Mucosa of descending colon (tissue), 3 donors: ENCODE data around the gene WDR90. TPM values are rescaled to one million over a fixed set of nuclear protein-coding genes. Genes with fewer than 3 reads are reported as not detected.

Experiments used
- ATAC-seq: fragments of 200-7000 bp; cut with Tn5 transposase; one replicate; pipeline ENCODE4 v1.9.1; 2020; ENCODE audit warnings: mild to moderate bottlenecking, moderate library complexity
- DNase-seq, 3 donors: peaks; one replicate each; pipeline ENCODE4 v3.0.0-alpha.2; 2020
- H3K36me3 ChIP-seq: fragments of 200-600 bp; one replicate; pipeline ENCODE4 v1.8.0; 2021; ENCODE audit warnings: low read depth, mild to moderate bottlenecking
- H3K4me1 ChIP-seq: fragments of 200-600 bp; one replicate; pipeline ENCODE4 v1.8.0; 2021; ENCODE audit warnings: low read depth, mild to moderate bottlenecking
- H3K4me3 ChIP-seq: fragments of 200-600 bp; one replicate; pipeline ENCODE4 v1.8.0; 2021; ENCODE audit warnings: mild to moderate bottlenecking
- H3K9me3 ChIP-seq: fragments of 200-600 bp; one replicate; pipeline ENCODE4 v1.8.0; 2021; ENCODE audit warnings: mild to moderate bottlenecking
- CTCF ChIP-seq: fragments of 200-600 bp; IDR thresholded peaks from one replicate; pipeline ENCODE4 v1.8.0; 2022; ENCODE audit warnings: antibody characterized with exemption, mild to moderate bottlenecking
- intact Hi-C, 2 donors: fragments of 100-400 bp; cut with DNase I in 1 of 2; cut with micrococcal nuclease in 1 of 2; formaldehyde crosslinking; loops; one replicate each; pipeline versions ENCODE4 v1.11.0 to v1.11.1; 2022; cut with DNase I, micrococcal nuclease
- total RNA-seq, 3 donors: library from RNA; stranded (reverse); fragmentation: NEBNext Ultra II Directional in 2 of 3; extraction: Animal tissue kit (Norgen Biotek cat#: 25700) in 2 of 3; gene quantifications; one replicate each; pipeline versions ENCODE4 v1.2.1 to v1.2.4, GENCODE V29; 2021 to 2023
- donor health status: DM: no; HTN: no; CAD: no; lungs with moderate emphysema.
- donor health status: DM: no; HTN: no; CAD: no.
- donor health status: DM: no; HTN: yes; CAD: no.

The WDR90 gene
- total RNA-seq, 3 donors from 2014 or later, result 35.0 to 54.9 (median 50.2) TPM

GRCh38 chr16:661184-661821 is 12.1 kb downstream of the WDR90 start:
- no peaks in the 10 kb centered on the region for H3K36me3 ChIP-seq

GRCh38 chr16:662095-662494 is 12.9 kb downstream of the WDR90 start:
- TF ChIP-seq CTCF, result no peak
- peak in 1 of 3 donors; percentile 35 for DNase-seq
- intact Hi-C loops, result loop anchor here (10.0 kb wide), 1 partner anchor 87 kb away; no protein-coding TSS in a partner anchor
- Histone ChIP-seq H3K9me3 (no peaks in the 10 kb centered on the region), H3K4me1 (peaks cover 12% of the 10 kb centered on the region), H3K4me3 (no peak overlapping the region), H3K36me3 (no peaks in the 10 kb centered on the region)
- ATAC-seq, result no peak

More at GRCh38 chr16:661184-661821, 12.1 kb downstream of the WDR90 start:
- DNase-seq, result no peak
- ATAC-seq, result no peak
- no peak for TF ChIP-seq CTCF
- Histone ChIP-seq H3K4me1 (peaks cover 12% of the 10 kb centered on the region), H3K4me3 (no peak overlapping the region), H3K9me3 (no peaks in the 10 kb centered on the region)
- intact Hi-C loops, result loop anchor here (10.0 kb wide), 1 partner anchor 87 kb away; no protein-coding TSS in a partner anchor

GRCh38 chr16:662597-662996 is 13.4 kb downstream of the WDR90 start:
- TF ChIP-seq CTCF, result no peak
- intact Hi-C loops, result loop anchor here (10.0 kb wide), 1 partner anchor 88 kb away; no protein-coding TSS in a partner anchor
- H3K36me3 ChIP-seq, result no peaks in the 10 kb centered on the region
- no peaks in the 10 kb centered on the region for H3K9me3 ChIP-seq
- ATAC-seq, result no peak
- DNase-seq, result no peak
- H3K4me1 ChIP-seq, result peaks cover 12% of the 10 kb centered on the region
- H3K4me3 ChIP-seq, result no peak overlapping the region

GRCh38 chr16:666572-666971 is 17.4 kb downstream of the WDR90 start:
- Histone ChIP-seq H3K4me3 (no peak overlapping the region), H3K9me3 (no peaks in the 10 kb centered on the region), H3K36me3 (peaks cover 7% of the 10 kb centered on the region), H3K4me1 (peaks cover 8% of the 10 kb centered on the region)
- DNase-seq, result peak in 1 of 3 donors; percentile 33
- TF ChIP-seq CTCF, result no peak
- no peak for ATAC-seq
- intact Hi-C loops, result loop anchor here (10.0 kb wide), 1 partner anchor 92 kb away; no protein-coding TSS in a partner anchor

GRCh38 chr16:667113-667779 is 18.1 kb downstream of the WDR90 start:
- DNase-seq (peak in 1 of 3 donors; percentile 56), ATAC-seq (no peak)
- Histone ChIP-seq H3K4me1 (peaks cover 8% of the 10 kb centered on the region), H3K36me3 (peaks cover 9% of the 10 kb centered on the region), H3K9me3 (no peaks in the 10 kb centered on the region), H3K4me3 (no peak overlapping the region)
- intact Hi-C loops, result loop anchor here (10.0 kb wide), 1 partner anchor 92 kb away; no protein-coding TSS in a partner anchor
- TF ChIP-seq CTCF, result no peak
